ENCODE measurements around the gene GPR153. TPM values are rescaled to one million over a fixed set of nuclear protein-coding genes. Genes with fewer than 3 reads are reported as not detected.
A peak's percentile ranks its signal among the peaks of the same experiment; 100 is the strongest.

The GPR153 gene
- total and polyA plus RNA-seq, 2 of the 13 experiments (the other 11 are each of a cell fraction or from before 2014, with no cell fraction given) = 0.22 to 0.31 TPM

GRCh38 chr1:6245086-6245868, 15.6 kb downstream of the GPR153 start (continued):
- TF ChIP-seq ATF3 (CRISPR knock-in tag; IDR thresholded peaks at IDR 0.05) (peak; percentile 94), HDAC6 (IDR thresholded peaks at IDR 0.05; ENCODE audit: low read depth, low read length) (no peak), TSC22D2 (CRISPR knock-in tag; IDR thresholded peaks at IDR 0.05; ENCODE audit: borderline replicate concordance) (peak; percentile 100), STAG1 (CRISPR knock-in tag; IDR thresholded peaks at IDR 0.05) (peak; percentile 93), ZNF552 (CRISPR knock-in tag; IDR thresholded peaks at IDR 0.05; ENCODE audit: borderline replicate concordance) (peak; percentile 81; the same call in 1 of the 2 replicates), CBX2 (IDR thresholded peaks at IDR 0.05; ENCODE audit: low read depth, low read length) (no peak), CBX2 (CRISPR knock-in tag; IDR thresholded peaks at IDR 0.05; ENCODE audit: low read depth) (peak; percentile 67; the same call in 1 of the 2 replicates), RAD51 (IDR thresholded peaks at IDR 0.05; ENCODE audit: borderline replicate concordance) (no peak), E2F2 (CRISPR knock-in tag; IDR thresholded peaks at IDR 0.05; ENCODE audit: borderline replicate concordance) (peak; percentile 96; the same call in 1 of the 2 replicates), BCLAF1 (IDR thresholded peaks at IDR 0.05) (no peak), KDM1A (CRISPR knock-in tag; IDR thresholded peaks at IDR 0.05) (peak; percentile 84; the same call in 1 of the 2 replicates), SMARCC2 (IDR thresholded peaks at IDR 0.05) (no peak), RNF2 (conservative IDR thresholded peaks at IDR 0.05; ENCODE audit: low read depth) (0 out of 2 replicates have a peak, but pooled peaks have one; percentile 38), KAT7 (CRISPR knock-in tag; IDR thresholded peaks at IDR 0.05; ENCODE audit: borderline replicate concordance) (peak; percentile 87; the same call in 1 of the 2 replicates), ZNF121 (CRISPR knock-in tag; IDR thresholded peaks at IDR 0.05) (peak; percentile 71), KDM5B (CRISPR knock-in tag; IDR thresholded peaks at IDR 0.05; ENCODE audit: borderline replicate concordance) (peak; percentile 99), NR2C2 (CRISPR knock-in tag; IDR thresholded peaks at IDR 0.05; ENCODE audit: borderline replicate concordance) (peak; percentile 54), GMEB1 (CRISPR knock-in tag; IDR thresholded peaks at IDR 0.05; ENCODE audit: borderline replicate concordance) (peak; percentile 51), ZUFSP (CRISPR knock-in tag; IDR thresholded peaks at IDR 0.05; ENCODE audit: borderline replicate concordance) (no peak)

Data from HepG2 (cell line).